OCI-LY3 (cell line): ENCODE measurements around the gene TMEM231.

Experiments
- EZH2phosphoT487 ChIP-seq: fragments of 200-600 bp; shearing (Covaris generic); IDR thresholded peaks from 2 replicates; pipeline ENCODE4 v1.6.1; 2018; ENCODE audit warnings: antibody characterized with exemption, mixed run types, low read depth
- TF ChIP-seq, protein P1 (sequence below): fragments of 200-600, 300-600 bp; sonication (generic); IDR thresholded peaks from 2 replicates; pipeline ENCODE4 v1.5.1; 2014; ENCODE audit warnings: antibody characterized with exemption, low read length, low read depth

DNA sequence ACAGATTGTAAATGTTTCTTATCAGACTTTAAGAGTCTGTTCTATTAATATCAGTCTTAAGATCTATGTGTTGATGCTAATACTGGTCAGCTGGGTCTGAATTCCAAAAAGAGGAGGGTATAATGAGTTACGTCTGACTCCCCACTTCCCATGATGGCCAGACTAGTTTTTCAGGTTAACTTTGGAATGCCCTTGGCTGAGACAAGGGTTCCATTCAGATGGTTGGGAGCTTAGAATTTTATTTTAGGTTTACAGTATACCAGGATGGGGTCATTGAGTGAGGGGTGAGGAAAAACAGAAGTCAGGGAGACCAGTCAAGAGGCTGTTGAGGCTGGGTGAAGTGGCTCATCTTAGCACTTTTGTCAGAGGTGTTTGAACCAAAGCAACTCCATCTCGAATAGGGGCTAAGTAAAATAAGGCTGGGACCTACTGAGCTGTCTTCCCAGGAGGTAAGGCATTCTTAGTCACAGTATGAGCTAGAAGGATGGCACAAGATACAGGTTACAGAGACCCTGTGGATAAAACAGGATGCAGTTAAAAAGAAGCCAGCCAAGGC is 2.9 kb upstream of the TMEM231 start:
- TF ChIP-seq, protein P1, sequence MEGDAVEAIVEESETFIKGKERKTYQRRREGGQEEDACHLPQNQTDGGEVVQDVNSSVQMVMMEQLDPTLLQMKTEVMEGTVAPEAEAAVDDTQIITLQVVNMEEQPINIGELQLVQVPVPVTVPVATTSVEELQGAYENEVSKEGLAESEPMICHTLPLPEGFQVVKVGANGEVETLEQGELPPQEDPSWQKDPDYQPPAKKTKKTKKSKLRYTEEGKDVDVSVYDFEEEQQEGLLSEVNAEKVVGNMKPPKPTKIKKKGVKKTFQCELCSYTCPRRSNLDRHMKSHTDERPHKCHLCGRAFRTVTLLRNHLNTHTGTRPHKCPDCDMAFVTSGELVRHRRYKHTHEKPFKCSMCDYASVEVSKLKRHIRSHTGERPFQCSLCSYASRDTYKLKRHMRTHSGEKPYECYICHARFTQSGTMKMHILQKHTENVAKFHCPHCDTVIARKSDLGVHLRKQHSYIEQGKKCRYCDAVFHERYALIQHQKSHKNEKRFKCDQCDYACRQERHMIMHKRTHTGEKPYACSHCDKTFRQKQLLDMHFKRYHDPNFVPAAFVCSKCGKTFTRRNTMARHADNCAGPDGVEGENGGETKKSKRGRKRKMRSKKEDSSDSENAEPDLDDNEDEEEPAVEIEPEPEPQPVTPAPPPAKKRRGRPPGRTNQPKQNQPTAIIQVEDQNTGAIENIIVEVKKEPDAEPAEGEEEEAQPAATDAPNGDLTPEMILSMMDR, result no peak
- TF ChIP-seq EZH2phosphoT487, result no peak
